Measurements from ENCODE around the gene C5orf58. TPM values are rescaled to one million over a fixed set of nuclear protein-coding genes. Genes with fewer than 3 reads are reported as not detected.
A peak's percentile ranks its signal among the peaks of the same experiment; 100 is the strongest.

The C5orf58 gene
- total and polyA plus RNA-seq, 10 of the 15 experiments (the other 5 are each of a cell fraction or from before 2014, with no cell fraction given) = 0.13 to 0.27 (median 0.26) TPM; not detected in 7

DNA sequence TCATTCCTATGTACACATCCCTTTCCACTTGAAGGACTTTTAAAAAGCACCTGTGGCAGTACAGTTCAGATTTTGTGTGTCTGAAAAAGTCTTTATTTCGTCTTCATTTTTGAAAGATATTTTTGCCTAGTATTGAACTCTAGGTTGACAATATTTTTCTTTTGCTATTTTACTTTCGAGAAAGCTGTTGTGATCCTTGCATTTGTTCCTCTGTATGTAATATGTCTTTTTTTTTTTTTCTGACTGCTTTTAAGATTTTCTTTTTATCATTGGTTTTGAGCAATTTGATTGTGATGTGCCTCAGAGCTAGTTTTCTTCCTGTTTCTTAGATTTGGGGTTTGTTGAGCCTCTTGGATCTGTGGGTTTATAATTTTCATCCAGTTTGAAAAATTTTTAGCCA is 51.4 kb downstream of the C5orf58 start:
- no peaks in the 10 kb centered on the region for H4K20me1 ChIP-seq (ENCODE audit: control insufficient read depth, insufficient read depth)
- intact Hi-C loops (cut with micrococcal nuclease; ENCODE audit: unreplicated experiment) = no loop called here
- DNase-seq (ENCODE audit: low read depth, low spot score) (no peak), FAIRE-seq (no peak), ATAC-seq (no peak)
- H2AFZ ChIP-seq (ENCODE audit: control insufficient read depth, low read depth, low read length) = no peak overlapping the region
- no peaks in the 10 kb centered on the region for H3K79me2 ChIP-seq (ENCODE audit: control insufficient read depth, insufficient read depth, low read length)
- in situ Hi-C loops (cut with MboI) = no loop called here
- H3K9ac ChIP-seq (ENCODE audit: control insufficient read depth, insufficient read depth, low read length) = no peak overlapping the region
- H3K27ac ChIP-seq (ENCODE audit: control insufficient read depth, insufficient read depth) = no peak overlapping the region
- RAD21 ChIA-PET (ENCODE audit: unreplicated experiment) = no interaction called here
- WGBS (ENCODE audit: insufficient coverage, insufficient replicate concordance, low lambda C conversion rate, missing lambda C conversion rate) = 97% methylated on average over 2 of the region's 2 CpGs
- no TSS peak for BruUV-seq (replicated peaks)
- H3K4me2 ChIP-seq (ENCODE audit: control insufficient read depth, insufficient read depth) = no peak overlapping the region
- H3K4me3 ChIP-seq = no peak overlapping the region
- SMC1A ChIA-PET (ENCODE audit: uncharacterized antibody, unreplicated experiment) = interaction anchor here (2.3 kb wide), 1 partner anchor 8 kb away, joined by 35 read pairs; no protein-coding TSS in a partner anchor
- peaks cover 8% of the 10 kb centered on the region for H3K4me1 ChIP-seq (ENCODE audit: control insufficient read depth, insufficient read depth, low read length)
- CTCF ChIA-PET = no interaction called here
- POLR2A ChIA-PET = interaction anchor here (1.0 to 2.7 kb wide), 2 partner anchors 12 to 15 kb away, joined by 4 to 11 read pairs; no protein-coding TSS in a partner anchor
- no peaks in the 10 kb centered on the region for H3K27me3 ChIP-seq (replicated peaks in 1 of 2; ENCODE audit: control insufficient read depth in 2 of 2, insufficient read depth in 2 of 2, low read length in 1 of 2)
- H3K9me3 ChIP-seq (replicated peaks; ENCODE audit: control insufficient read depth, insufficient read depth, low read length) = peaks cover 11% of the 10 kb centered on the region; the same call in 2 of the 3 replicates
- peaks cover 5 to 10% of the 10 kb centered on the region in 2 experiments; a peak in 3 of 4 replicates for H3K36me3 ChIP-seq (ENCODE audit: control insufficient read depth in 2 of 2, insufficient read depth in 2 of 2, low read length in 1 of 2)
- TF ChIP-seq, protein P1, sequence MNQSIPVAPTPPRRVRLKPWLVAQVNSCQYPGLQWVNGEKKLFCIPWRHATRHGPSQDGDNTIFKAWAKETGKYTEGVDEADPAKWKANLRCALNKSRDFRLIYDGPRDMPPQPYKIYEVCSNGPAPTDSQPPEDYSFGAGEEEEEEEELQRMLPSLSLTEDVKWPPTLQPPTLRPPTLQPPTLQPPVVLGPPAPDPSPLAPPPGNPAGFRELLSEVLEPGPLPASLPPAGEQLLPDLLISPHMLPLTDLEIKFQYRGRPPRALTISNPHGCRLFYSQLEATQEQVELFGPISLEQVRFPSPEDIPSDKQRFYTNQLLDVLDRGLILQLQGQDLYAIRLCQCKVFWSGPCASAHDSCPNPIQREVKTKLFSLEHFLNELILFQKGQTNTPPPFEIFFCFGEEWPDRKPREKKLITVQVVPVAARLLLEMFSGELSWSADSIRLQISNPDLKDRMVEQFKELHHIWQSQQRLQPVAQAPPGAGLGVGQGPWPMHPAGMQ (IDR thresholded peaks at IDR 0.05; ENCODE audit: borderline replicate concordance) = no peak
- TF ChIP-seq CBX5 (IDR thresholded peaks at IDR 0.05; ENCODE audit: low read depth) = peak; percentile 77; the same call in 1 of the 2 replicates

DNA sequence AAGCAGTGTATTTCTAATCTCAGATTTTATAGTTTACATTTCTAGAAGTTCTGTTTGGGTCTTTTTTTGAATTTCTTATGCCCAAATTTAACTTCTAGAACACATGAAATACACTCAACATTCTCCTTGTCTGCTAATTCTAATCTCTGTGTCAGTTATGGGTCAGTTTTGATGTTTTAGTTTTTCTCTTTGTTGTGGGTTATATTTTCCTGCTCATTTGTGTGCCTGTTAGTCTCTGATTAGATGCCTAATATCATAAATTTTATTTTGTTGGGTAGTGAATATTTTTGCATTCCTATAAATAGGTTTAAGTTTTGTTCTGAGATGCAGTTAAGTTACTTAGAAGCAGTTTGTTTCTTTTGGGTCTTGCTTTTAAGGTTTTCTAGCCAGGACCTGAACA is 52.4 kb downstream of the C5orf58 start:
- in situ Hi-C loops (cut with MboI) = no loop called here
- POLR2A ChIA-PET = no interaction called here
- intact Hi-C loops (cut with micrococcal nuclease; ENCODE audit: unreplicated experiment) = no loop called here
- TF ChIP-seq SP1 (IDR thresholded peaks at IDR 0.05; ENCODE audit: low read depth, low read length) = no peak
- TF ChIP-seq, protein P2, sequence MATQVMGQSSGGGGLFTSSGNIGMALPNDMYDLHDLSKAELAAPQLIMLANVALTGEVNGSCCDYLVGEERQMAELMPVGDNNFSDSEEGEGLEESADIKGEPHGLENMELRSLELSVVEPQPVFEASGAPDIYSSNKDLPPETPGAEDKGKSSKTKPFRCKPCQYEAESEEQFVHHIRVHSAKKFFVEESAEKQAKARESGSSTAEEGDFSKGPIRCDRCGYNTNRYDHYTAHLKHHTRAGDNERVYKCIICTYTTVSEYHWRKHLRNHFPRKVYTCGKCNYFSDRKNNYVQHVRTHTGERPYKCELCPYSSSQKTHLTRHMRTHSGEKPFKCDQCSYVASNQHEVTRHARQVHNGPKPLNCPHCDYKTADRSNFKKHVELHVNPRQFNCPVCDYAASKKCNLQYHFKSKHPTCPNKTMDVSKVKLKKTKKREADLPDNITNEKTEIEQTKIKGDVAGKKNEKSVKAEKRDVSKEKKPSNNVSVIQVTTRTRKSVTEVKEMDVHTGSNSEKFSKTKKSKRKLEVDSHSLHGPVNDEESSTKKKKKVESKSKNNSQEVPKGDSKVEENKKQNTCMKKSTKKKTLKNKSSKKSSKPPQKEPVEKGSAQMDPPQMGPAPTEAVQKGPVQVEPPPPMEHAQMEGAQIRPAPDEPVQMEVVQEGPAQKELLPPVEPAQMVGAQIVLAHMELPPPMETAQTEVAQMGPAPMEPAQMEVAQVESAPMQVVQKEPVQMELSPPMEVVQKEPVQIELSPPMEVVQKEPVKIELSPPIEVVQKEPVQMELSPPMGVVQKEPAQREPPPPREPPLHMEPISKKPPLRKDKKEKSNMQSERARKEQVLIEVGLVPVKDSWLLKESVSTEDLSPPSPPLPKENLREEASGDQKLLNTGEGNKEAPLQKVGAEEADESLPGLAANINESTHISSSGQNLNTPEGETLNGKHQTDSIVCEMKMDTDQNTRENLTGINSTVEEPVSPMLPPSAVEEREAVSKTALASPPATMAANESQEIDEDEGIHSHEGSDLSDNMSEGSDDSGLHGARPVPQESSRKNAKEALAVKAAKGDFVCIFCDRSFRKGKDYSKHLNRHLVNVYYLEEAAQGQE (IDR thresholded peaks at IDR 0.05; ENCODE audit: low read depth, low read length) = no peak
- TF ChIP-seq, protein P3, sequence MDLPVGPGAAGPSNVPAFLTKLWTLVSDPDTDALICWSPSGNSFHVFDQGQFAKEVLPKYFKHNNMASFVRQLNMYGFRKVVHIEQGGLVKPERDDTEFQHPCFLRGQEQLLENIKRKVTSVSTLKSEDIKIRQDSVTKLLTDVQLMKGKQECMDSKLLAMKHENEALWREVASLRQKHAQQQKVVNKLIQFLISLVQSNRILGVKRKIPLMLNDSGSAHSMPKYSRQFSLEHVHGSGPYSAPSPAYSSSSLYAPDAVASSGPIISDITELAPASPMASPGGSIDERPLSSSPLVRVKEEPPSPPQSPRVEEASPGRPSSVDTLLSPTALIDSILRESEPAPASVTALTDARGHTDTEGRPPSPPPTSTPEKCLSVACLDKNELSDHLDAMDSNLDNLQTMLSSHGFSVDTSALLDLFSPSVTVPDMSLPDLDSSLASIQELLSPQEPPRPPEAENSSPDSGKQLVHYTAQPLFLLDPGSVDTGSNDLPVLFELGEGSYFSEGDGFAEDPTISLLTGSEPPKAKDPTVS (IDR thresholded peaks at IDR 0.05; ENCODE audit: low read depth, low read length) = no peak
- TF ChIP-seq SPI1 (IDR thresholded peaks at IDR 0.05; ENCODE audit: borderline replicate concordance, insufficient read depth, low read depth, low read length) = no peak
- no peak for TF ChIP-seq SUPT20H (IDR thresholded peaks at IDR 0.05; ENCODE audit: borderline replicate concordance, control insufficient read depth, low read depth, low read length)
- TF ChIP-seq, protein P4, sequence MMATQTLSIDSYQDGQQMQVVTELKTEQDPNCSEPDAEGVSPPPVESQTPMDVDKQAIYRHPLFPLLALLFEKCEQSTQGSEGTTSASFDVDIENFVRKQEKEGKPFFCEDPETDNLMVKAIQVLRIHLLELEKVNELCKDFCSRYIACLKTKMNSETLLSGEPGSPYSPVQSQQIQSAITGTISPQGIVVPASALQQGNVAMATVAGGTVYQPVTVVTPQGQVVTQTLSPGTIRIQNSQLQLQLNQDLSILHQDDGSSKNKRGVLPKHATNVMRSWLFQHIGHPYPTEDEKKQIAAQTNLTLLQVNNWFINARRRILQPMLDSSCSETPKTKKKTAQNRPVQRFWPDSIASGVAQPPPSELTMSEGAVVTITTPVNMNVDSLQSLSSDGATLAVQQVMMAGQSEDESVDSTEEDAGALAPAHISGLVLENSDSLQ (IDR thresholded peaks at IDR 0.05) = no peak
- TF ChIP-seq TAF1 (IDR thresholded peaks at IDR 0.05; ENCODE audit: borderline replicate concordance, low read depth, low read length) = no peak
- TF ChIP-seq CREM (IDR thresholded peaks at IDR 0.05; ENCODE audit: low read depth) = no peak

More for the DNA sequence above, 52.4 kb downstream of the C5orf58 start:
- CTCF ChIA-PET = interaction anchor here (1.0 kb wide), 1 partner anchor 16 kb away, joined by 3 read pairs; no protein-coding TSS in a partner anchor
- Histone ChIP-seq H3K27me3 (replicated peaks in 1 of 2; ENCODE audit: control insufficient read depth in 2 of 2, insufficient read depth in 2 of 2, low read length in 1 of 2) (no peaks in the 10 kb centered on the region), H2AFZ (ENCODE audit: control insufficient read depth, low read depth, low read length) (no peak overlapping the region), H3K27ac (ENCODE audit: control insufficient read depth, insufficient read depth) (no peak overlapping the region), H3K79me2 (ENCODE audit: control insufficient read depth, insufficient read depth, low read length) (no peaks in the 10 kb centered on the region), H3K9ac (ENCODE audit: control insufficient read depth, insufficient read depth, low read length) (no peak overlapping the region), H3K4me3 (no peak overlapping the region), H4K20me1 (ENCODE audit: control insufficient read depth, insufficient read depth) (no peaks in the 10 kb centered on the region), H3K4me1 (ENCODE audit: control insufficient read depth, insufficient read depth, low read length) (no peaks in the 10 kb centered on the region), H3K4me2 (ENCODE audit: control insufficient read depth, insufficient read depth) (no peak overlapping the region), H3K36me3 (ENCODE audit: control insufficient read depth in 2 of 2, insufficient read depth in 2 of 2, low read length in 1 of 2) (peaks cover 6 to 10% of the 10 kb centered on the region in 2 experiments; a peak in 3 of 4 replicates), H3K9me3 (replicated peaks; ENCODE audit: control insufficient read depth, insufficient read depth, low read length) (peaks cover 11% of the 10 kb centered on the region)
- SMC1A ChIA-PET (ENCODE audit: uncharacterized antibody, unreplicated experiment) = no interaction called here
- FAIRE-seq (no peak), DNase-seq (ENCODE audit: low read depth, low spot score) (no peak), ATAC-seq (no peak)
- RAD21 ChIA-PET (ENCODE audit: unreplicated experiment) = no interaction called here
- no TSS peak for BruUV-seq (replicated peaks)

Data from GM12878 (cell line).